SIG-M5 treated with dmso at 0.1 percent for 504 hours (cell line): ENCODE results near the gene CHRNA1.
A peak's percentile ranks its signal among the peaks of the same experiment; 100 is the strongest.
"Not testable (repeated sequence)": the region's sequence is repeated elsewhere in the genome, so short reads cannot be mapped to it uniquely, and the experiment has no call there.

Experiments used
- DNase-seq: peaks from one replicate; lab custom pipeline; 2025; ENCODE audit not compliant: unreplicated experiment; lab: John Stamatoyannopoulos, UW

Gene CHRNA1

GRCh38 chr2:174717916-174718315 lies 46.4 kb downstream of the CHRNA1 start:
- DNase-seq: no peak

- DNase-seq: peak; percentile 8
These were observed 47.0 kb downstream of the CHRNA1 start for GRCh38 chr2:174717273-174717672.

GRCh38 chr2:174716785-174717184 lies 47.5 kb downstream of the CHRNA1 start:
- DNase-seq: no peak

GRCh38 chr2:174713686-174714085 lies 50.6 kb downstream of the CHRNA1 start:
- no peak for DNase-seq

- DNase-seq: no peak
These were observed 53.1 kb downstream of the CHRNA1 start for GRCh38 chr2:174711206-174711605.

GRCh38 chr2:174709416-174710004 lies 54.8 kb downstream of the CHRNA1 start:
- not testable (repeated sequence) for DNase-seq

GRCh38 chr2:174708713-174709112 lies 55.6 kb downstream of the CHRNA1 start:
- DNase-seq: no peak

- DNase-seq: no peak
These were observed 59.0 kb downstream of the CHRNA1 start for GRCh38 chr2:174705321-174705720.

- peak; percentile 63 for DNase-seq
These were observed 59.6 kb downstream of the CHRNA1 start for GRCh38 chr2:174704642-174705041.

GRCh38 chr2:174704061-174704460 lies 60.2 kb downstream of the CHRNA1 start:
- DNase-seq: peak; percentile 61

GRCh38 chr2:174703430-174703829 lies 60.8 kb downstream of the CHRNA1 start:
- no peak for DNase-seq

GRCh38 chr2:174702541-174702940 lies 61.7 kb downstream of the CHRNA1 start:
- DNase-seq: no peak

- peak; percentile 81 for DNase-seq
These were observed 64.1 kb downstream of the CHRNA1 start for GRCh38 chr2:174699993-174700766.
